Measurements from ENCODE around the gene MIX23. TPM values are rescaled to one million over a fixed set of nuclear protein-coding genes. Genes with fewer than 3 reads are reported as not detected.

The MIX23 gene
- total RNA-seq, 1 donor from 2014 or later: 14.2 TPM

DNA sequence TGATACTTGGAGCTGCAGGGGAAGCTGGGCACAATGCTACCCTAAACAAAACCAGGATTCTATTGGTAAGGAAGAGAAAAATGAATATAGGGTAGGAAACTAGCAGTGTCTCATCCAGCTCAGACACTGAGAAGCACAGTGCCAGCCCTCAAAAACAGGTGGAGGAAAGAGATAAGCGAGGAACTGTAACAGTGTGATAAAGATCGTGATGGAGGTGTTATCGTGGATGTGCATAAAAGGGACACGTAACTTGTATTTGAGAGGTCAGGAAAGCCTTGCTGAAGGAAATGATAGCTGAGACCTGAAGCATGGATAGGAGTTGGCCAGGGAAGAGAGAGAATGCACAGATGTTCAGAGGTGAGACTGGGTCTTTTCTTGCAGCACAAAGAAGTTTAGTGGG is 27.4 kb downstream of the MIX23 start:
- intact Hi-C loops (cut with DNase I): no loop called here
- TF ChIP-seq, protein P1, sequence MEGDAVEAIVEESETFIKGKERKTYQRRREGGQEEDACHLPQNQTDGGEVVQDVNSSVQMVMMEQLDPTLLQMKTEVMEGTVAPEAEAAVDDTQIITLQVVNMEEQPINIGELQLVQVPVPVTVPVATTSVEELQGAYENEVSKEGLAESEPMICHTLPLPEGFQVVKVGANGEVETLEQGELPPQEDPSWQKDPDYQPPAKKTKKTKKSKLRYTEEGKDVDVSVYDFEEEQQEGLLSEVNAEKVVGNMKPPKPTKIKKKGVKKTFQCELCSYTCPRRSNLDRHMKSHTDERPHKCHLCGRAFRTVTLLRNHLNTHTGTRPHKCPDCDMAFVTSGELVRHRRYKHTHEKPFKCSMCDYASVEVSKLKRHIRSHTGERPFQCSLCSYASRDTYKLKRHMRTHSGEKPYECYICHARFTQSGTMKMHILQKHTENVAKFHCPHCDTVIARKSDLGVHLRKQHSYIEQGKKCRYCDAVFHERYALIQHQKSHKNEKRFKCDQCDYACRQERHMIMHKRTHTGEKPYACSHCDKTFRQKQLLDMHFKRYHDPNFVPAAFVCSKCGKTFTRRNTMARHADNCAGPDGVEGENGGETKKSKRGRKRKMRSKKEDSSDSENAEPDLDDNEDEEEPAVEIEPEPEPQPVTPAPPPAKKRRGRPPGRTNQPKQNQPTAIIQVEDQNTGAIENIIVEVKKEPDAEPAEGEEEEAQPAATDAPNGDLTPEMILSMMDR (IDR thresholded peaks at IDR 0.05): no peak
- TF ChIP-seq POLR2AphosphoS5 (IDR thresholded peaks at IDR 0.05; ENCODE audit: insufficient read depth in 1 of 2, low read depth in 1 of 2) (no peak), POLR2A (IDR thresholded peaks at IDR 0.05) (no peak)
- Histone ChIP-seq H3K4me1 (no peaks in the 10 kb centered on the region), H3K27me3 (no peaks in the 10 kb centered on the region), H3K36me3 (peaks cover 0 to 9% of the 10 kb centered on the region in 2 donors), H3K4me3 (no peak overlapping the region), H3K9me3 (no peaks in the 10 kb centered on the region), H3K27ac (no peak overlapping the region)
- DNase-seq (ENCODE audit: extremely low spot score in 2 of 2): no peak

DNA sequence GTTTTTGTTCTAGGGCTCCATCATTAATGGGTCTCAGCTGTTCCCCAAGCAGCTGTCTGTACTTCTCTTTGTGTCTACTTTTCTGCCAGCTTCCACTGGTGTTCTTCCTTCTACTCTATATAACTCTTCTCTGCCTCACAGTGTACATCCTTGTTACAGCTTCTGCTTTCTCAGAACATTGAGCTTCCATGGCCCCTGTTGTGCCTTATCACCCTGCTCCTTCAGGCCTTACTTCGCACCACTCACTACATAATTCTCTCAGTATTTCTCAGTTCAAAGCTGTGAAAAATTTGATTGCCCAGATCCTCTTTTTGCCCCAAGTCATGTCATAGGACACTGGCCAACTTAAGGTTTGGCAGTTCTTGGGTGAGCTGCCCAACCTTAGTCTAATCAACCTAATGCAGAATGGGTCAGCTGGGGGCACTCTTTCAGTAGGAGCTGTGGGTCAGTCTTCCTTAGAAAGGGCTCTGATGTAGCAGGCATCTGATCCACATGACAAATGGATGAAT is 29.1 kb downstream of the MIX23 start:
- H3K4me3 ChIP-seq: no peak overlapping the region
- intact Hi-C loops (cut with DNase I): no loop called here
- DNase-seq (ENCODE audit: extremely low spot score in 2 of 2): no peak
- TF ChIP-seq POLR2A (IDR thresholded peaks at IDR 0.05): no peak
- TF ChIP-seq POLR2AphosphoS5 (IDR thresholded peaks at IDR 0.05; ENCODE audit: insufficient read depth in 1 of 2, low read depth in 1 of 2): no peak
- TF ChIP-seq, protein P1 (IDR thresholded peaks at IDR 0.05): no peak
- H3K9me3 ChIP-seq: no peaks in the 10 kb centered on the region
- no peaks in the 10 kb centered on the region for H3K27me3 ChIP-seq
- no peak overlapping the region for H3K27ac ChIP-seq
- no peaks in the 10 kb centered on the region for H3K4me1 ChIP-seq
- H3K36me3 ChIP-seq: peaks cover 0 to 7% of the 10 kb centered on the region in 2 donors

DNA sequence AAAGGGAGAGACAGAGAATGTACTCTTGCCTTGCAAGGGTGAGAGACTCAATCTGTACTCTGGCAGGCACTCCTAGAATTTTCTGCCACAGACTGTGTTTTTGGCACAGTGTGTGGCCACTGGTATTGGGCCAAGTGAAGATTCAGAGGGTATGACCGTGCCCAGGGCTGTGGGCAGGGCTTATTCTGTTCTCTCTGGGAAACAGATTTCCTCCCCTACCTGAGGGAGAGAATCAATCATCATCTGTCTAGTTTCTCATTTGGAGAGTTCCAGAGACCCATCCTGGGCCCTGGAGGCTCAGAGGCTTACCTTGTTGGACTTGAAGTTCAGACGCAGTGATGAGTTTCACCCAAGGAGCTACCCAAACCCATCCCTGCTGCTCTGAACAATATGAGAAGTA is 29.8 kb downstream of the MIX23 start:
- Histone ChIP-seq H3K4me1 (no peaks in the 10 kb centered on the region), H3K9me3 (no peaks in the 10 kb centered on the region), H3K4me3 (no peak overlapping the region), H3K27ac (no peak overlapping the region), H3K27me3 (no peaks in the 10 kb centered on the region), H3K36me3 (no peaks in the 10 kb centered on the region)
- TF ChIP-seq, protein P1 (IDR thresholded peaks at IDR 0.05): no peak
- TF ChIP-seq POLR2AphosphoS5 (IDR thresholded peaks at IDR 0.05; ENCODE audit: insufficient read depth in 1 of 2, low read depth in 1 of 2) (peak in 1 of 2 donors; percentile 33), POLR2A (IDR thresholded peaks at IDR 0.05) (no peak)
- intact Hi-C loops (cut with DNase I): no loop called here
- no peak for DNase-seq (ENCODE audit: extremely low spot score in 2 of 2)

DNA sequence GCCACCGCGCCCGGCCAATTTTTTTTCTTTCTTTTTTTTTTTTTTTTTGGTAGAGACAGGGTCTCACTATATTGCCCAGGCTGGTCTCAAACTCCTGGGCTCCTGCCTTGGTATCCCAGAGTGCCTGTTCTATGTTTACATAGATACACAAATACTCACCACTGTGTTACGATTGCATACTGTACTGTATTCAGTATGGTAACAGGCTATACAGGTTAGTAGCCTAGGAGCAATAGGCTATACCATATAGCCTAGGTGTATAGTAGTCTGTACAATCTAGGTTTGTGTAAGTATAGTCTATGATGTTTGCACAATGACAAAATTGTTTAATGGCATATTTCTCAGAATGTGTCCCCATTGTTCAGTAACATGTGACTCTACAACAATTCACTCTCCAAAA is 31.4 kb downstream of the MIX23 start:
- DNase-seq (ENCODE audit: extremely low spot score in 2 of 2): no peak
- H3K27me3 ChIP-seq: no peaks in the 10 kb centered on the region
- no peaks in the 10 kb centered on the region for H3K36me3 ChIP-seq
- H3K4me3 ChIP-seq: no peak overlapping the region
- no peak overlapping the region for H3K27ac ChIP-seq
- no peaks in the 10 kb centered on the region for H3K4me1 ChIP-seq
- no peaks in the 10 kb centered on the region for H3K9me3 ChIP-seq
- TF ChIP-seq POLR2A (IDR thresholded peaks at IDR 0.05) (no peak), POLR2AphosphoS5 (IDR thresholded peaks at IDR 0.05; ENCODE audit: insufficient read depth in 1 of 2, low read depth in 1 of 2) (no peak)
- TF ChIP-seq, protein P1 (IDR thresholded peaks at IDR 0.05): no peak
- intact Hi-C loops (cut with DNase I): no loop called here

DNA sequence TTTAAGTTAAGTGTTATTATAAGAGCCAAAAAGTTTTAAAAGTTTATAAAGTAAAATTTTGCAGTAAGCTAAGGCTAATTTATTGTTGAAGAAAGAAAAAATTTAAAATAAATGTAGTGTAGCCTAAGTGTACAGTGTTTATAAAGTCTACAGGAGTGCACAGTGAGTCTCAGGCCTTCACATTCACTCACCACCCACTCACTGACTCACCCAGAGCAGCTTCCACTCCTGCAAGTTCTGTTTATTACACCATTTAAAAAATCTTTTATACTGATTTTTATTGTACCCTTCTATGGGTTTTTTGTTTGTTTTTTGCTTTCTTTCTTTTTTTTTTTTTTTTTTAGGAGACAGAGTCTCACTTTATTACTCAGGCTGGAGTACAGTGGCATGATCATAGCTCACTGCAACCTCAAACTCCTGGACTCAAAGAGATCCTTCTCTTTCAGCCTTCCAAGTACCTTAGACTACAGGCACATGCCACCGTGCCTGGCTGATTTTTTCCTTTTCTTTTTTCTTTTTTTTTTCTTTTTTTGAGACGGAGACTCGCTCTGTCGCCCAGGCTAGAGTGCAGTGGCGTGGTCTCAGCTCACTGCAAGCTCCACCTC is 32.1 kb downstream of the MIX23 start:
- H3K27me3 ChIP-seq: no peaks in the 10 kb centered on the region
- no peak overlapping the region for H3K4me3 ChIP-seq

More for the DNA sequence above, 32.1 kb downstream of the MIX23 start:
- DNase-seq (ENCODE audit: extremely low spot score in 2 of 2): no peak
- intact Hi-C loops (cut with DNase I): no loop called here
- H3K27ac ChIP-seq: no peak overlapping the region
- no peaks in the 10 kb centered on the region for H3K4me1 ChIP-seq
- no peaks in the 10 kb centered on the region for H3K9me3 ChIP-seq
- TF ChIP-seq, protein P1 (IDR thresholded peaks at IDR 0.05): no peak
- TF ChIP-seq POLR2AphosphoS5 (IDR thresholded peaks at IDR 0.05; ENCODE audit: insufficient read depth in 1 of 2, low read depth in 1 of 2) (no peak), POLR2A (IDR thresholded peaks at IDR 0.05) (no peak)
- H3K36me3 ChIP-seq: no peaks in the 10 kb centered on the region
